22Rv1 (cell line): Measurements from ENCODE around the gene STRA6.

Source experiments
- ZFX ChIP-seq: fragments of 450-650 bp; IDR thresholded peaks from 2 replicates; pipeline ENCODE4 v1.6.1; 2017; ENCODE audit warnings: antibody characterized with exemption, borderline replicate concordance
- TF ChIP-seq, protein P1 (sequence below): fragments of 450-650 bp; IDR thresholded peaks from 2 replicates; pipeline ENCODE4 v1.5.1; 2017; ENCODE audit warnings: mild to moderate bottlenecking

GRCh38 chr15:74252291-74252690, 49.7 kb upstream of the STRA6 start:
- TF ChIP-seq, protein P1, sequence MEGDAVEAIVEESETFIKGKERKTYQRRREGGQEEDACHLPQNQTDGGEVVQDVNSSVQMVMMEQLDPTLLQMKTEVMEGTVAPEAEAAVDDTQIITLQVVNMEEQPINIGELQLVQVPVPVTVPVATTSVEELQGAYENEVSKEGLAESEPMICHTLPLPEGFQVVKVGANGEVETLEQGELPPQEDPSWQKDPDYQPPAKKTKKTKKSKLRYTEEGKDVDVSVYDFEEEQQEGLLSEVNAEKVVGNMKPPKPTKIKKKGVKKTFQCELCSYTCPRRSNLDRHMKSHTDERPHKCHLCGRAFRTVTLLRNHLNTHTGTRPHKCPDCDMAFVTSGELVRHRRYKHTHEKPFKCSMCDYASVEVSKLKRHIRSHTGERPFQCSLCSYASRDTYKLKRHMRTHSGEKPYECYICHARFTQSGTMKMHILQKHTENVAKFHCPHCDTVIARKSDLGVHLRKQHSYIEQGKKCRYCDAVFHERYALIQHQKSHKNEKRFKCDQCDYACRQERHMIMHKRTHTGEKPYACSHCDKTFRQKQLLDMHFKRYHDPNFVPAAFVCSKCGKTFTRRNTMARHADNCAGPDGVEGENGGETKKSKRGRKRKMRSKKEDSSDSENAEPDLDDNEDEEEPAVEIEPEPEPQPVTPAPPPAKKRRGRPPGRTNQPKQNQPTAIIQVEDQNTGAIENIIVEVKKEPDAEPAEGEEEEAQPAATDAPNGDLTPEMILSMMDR: no peak
- no peak for TF ChIP-seq ZFX
